Nephron (organoid): Measurements from ENCODE around the gene ALK.

Experiments used
- H3K27ac Mint-ChIP-seq, 3 experiments: 2 replicates each; pipeline ENCODE4 v1.8.0; 2020; ENCODE audit warnings: mixed read lengths in 3 of 3, mild to moderate bottlenecking in 2 of 3, moderate library complexity in 1 of 3
- H3K27me3 Mint-ChIP-seq: 2 replicates; pipeline ENCODE4 v1.8.0; 2021; ENCODE audit warnings: low read depth, mild to moderate bottlenecking, moderate library complexity, mixed read lengths
- H3K36me3 Mint-ChIP-seq: 2 replicates; pipeline ENCODE4 v1.8.0; 2020; ENCODE audit warnings: low read depth, mixed read lengths
- H3K4me1 Mint-ChIP-seq: 2 replicates; pipeline ENCODE4 v1.8.0; 2020; ENCODE audit warnings: mixed read lengths
- H3K4me3 Mint-ChIP-seq, 3 experiments: 2 replicates each; pipeline ENCODE4 v1.8.0; 2020; ENCODE audit warnings: mild to moderate bottlenecking in 3 of 3, mixed read lengths in 3 of 3, moderate library complexity in 2 of 3
- H3K9me3 Mint-ChIP-seq: 2 replicates; pipeline ENCODE4 v1.8.0; 2020; ENCODE audit warnings: mixed read lengths
- TF ChIP-seq, protein P1 (sequence below), 3 experiments: fragments of 200-600 bp; sonication (generic); IDR thresholded peaks; one replicate each; pipeline ENCODE4 v1.5.0; 2021; ENCODE audit warnings: antibody characterized with exemption in 3 of 3; ENCODE audit not compliant: unreplicated experiment in 3 of 3

ALK gene

DNA sequence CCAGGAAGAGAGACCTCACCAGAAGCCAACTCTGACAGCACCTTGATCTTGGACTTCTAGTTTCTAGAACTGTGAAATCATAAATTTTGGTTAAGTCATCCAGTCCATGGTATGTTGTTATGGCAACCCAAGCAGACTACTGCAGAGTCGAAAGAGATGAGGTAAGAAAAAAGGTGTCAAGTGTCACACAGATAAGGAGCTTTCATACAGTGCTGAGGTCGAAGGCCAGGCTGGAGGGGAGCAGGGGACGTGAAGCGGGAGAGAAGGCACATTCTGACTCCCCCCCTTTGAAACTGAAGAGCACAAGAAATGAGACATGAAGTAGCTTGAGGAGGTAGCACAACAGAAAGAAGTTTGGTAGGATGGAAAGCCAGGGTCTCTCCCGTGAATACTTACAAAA lies 110.4 kb downstream of the ALK start:
- no peaks in the 10 kb centered on the region for H3K36me3 Mint-ChIP-seq
- no peak overlapping the region for H3K27ac Mint-ChIP-seq
- TF ChIP-seq, protein P1, sequence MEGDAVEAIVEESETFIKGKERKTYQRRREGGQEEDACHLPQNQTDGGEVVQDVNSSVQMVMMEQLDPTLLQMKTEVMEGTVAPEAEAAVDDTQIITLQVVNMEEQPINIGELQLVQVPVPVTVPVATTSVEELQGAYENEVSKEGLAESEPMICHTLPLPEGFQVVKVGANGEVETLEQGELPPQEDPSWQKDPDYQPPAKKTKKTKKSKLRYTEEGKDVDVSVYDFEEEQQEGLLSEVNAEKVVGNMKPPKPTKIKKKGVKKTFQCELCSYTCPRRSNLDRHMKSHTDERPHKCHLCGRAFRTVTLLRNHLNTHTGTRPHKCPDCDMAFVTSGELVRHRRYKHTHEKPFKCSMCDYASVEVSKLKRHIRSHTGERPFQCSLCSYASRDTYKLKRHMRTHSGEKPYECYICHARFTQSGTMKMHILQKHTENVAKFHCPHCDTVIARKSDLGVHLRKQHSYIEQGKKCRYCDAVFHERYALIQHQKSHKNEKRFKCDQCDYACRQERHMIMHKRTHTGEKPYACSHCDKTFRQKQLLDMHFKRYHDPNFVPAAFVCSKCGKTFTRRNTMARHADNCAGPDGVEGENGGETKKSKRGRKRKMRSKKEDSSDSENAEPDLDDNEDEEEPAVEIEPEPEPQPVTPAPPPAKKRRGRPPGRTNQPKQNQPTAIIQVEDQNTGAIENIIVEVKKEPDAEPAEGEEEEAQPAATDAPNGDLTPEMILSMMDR (IDR thresholded peaks at IDR 0.05; ENCODE audit: unreplicated experiment in 3 of 3): no peak
- peaks cover 5% of the 10 kb centered on the region for H3K4me1 Mint-ChIP-seq
- H3K9me3 Mint-ChIP-seq: no peaks in the 10 kb centered on the region
- peaks cover 4% of the 10 kb centered on the region for H3K27me3 Mint-ChIP-seq
- H3K4me3 Mint-ChIP-seq: no peak overlapping the region

DNA sequence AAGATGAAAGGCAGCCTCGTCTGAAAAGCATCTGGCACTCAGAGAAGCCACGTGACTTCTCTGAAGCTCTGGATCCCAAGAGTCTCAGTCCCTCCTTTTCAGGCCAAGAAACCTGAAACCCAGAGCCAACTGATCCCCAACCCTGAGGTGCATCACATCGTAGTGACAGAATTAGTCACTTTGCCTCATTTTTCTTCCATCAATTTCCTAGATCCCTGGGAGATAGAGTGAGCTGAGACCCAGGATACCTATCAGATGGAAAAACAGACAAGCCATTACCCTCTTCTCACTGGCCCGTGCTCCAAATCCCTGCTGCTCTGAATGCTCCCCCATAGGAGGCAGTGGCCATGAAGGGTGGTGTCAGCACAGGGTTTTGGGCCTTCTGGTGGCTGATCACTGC lies 113.1 kb downstream of the ALK start:
- H3K9me3 Mint-ChIP-seq: no peaks in the 10 kb centered on the region
- H3K4me3 Mint-ChIP-seq: no peak overlapping the region
- H3K4me1 Mint-ChIP-seq: peaks cover 5% of the 10 kb centered on the region
- TF ChIP-seq, protein P1 (IDR thresholded peaks at IDR 0.05; ENCODE audit: unreplicated experiment in 3 of 3): no peak
- peaks cover 4% of the 10 kb centered on the region for H3K27me3 Mint-ChIP-seq
- H3K36me3 Mint-ChIP-seq: no peaks in the 10 kb centered on the region
- no peak overlapping the region for H3K27ac Mint-ChIP-seq

DNA sequence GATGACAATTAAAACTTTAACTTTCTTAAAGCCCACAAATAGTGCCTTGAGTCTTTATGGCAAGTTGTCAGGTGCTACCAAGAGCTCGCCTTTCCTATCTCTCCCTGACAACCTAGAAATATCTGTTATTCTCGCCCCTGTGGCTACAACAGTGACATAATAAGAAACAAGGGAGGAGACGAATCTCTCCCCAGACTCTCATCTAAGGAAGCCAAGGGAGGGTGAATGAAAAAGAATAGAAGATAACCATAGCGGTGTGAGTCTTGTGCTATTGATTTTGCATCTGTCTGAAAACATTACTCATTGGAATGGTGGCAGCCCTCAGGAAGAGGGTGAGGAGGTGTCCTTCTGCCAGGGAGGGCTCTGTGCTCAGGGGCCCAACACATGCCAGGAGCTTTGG lies 114.3 kb downstream of the ALK start:
- Mint-ChIP-seq H3K9me3 (no peaks in the 10 kb centered on the region), H3K27me3 (peaks cover 4% of the 10 kb centered on the region), H3K4me1 (peaks cover 5% of the 10 kb centered on the region), H3K4me3 (no peak overlapping the region), H3K36me3 (no peaks in the 10 kb centered on the region), H3K27ac (no peak overlapping the region)
- TF ChIP-seq, protein P1 (IDR thresholded peaks at IDR 0.05; ENCODE audit: unreplicated experiment in 3 of 3): no peak

DNA sequence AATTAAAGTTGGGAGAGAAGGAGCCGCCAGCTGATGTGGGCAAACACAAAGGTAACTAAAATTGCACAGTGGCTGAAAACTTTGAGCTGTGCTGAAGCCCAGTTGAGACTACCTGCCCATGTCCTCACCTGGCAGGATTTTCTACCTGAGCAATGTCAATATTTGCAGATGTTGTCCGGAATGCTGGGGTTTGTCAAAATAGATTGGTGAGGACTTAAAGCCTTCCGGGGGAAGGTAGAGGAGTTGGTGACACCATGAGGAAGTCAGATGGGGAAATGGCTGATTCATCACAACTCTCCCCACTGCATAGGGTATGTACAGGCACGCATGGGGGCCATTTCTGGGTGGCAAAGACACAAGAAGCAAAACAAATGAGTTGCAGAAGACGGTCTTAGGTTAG lies 114.9 kb downstream of the ALK start:
- H3K27me3 Mint-ChIP-seq: peaks cover 4% of the 10 kb centered on the region
- H3K4me1 Mint-ChIP-seq: peaks cover 5% of the 10 kb centered on the region
- H3K36me3 Mint-ChIP-seq: no peaks in the 10 kb centered on the region
- TF ChIP-seq, protein P1 (IDR thresholded peaks at IDR 0.05; ENCODE audit: unreplicated experiment in 3 of 3): no peak
- H3K27ac Mint-ChIP-seq: no peak overlapping the region
- no peaks in the 10 kb centered on the region for H3K9me3 Mint-ChIP-seq
- H3K4me3 Mint-ChIP-seq: no peak overlapping the region

DNA sequence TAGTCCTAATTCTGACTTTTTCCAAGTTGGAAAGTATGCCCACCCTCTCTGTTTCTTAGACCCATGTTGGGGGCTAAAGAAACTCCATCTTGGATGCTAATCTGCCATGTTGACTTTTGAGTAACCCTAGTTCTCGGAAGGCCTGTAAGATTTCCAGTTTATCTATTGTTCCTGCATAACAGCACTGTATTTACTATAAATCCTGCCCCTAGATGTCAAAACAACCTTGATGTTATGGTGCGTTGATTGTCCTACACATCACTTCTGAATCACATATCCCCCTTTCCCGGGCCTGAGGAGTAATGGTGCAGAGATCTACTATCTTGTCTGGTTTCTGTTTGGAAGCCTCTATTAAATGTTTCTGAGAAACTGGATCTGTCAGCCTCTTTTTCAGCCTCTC lies 116.7 kb downstream of the ALK start:
- TF ChIP-seq, protein P1 (IDR thresholded peaks at IDR 0.05; ENCODE audit: unreplicated experiment in 3 of 3): no peak
- Mint-ChIP-seq H3K4me1 (no peaks in the 10 kb centered on the region), H3K9me3 (no peaks in the 10 kb centered on the region), H3K27me3 (peaks cover 12% of the 10 kb centered on the region), H3K36me3 (no peaks in the 10 kb centered on the region), H3K4me3 (no peak overlapping the region), H3K27ac (no peak overlapping the region)

DNA sequence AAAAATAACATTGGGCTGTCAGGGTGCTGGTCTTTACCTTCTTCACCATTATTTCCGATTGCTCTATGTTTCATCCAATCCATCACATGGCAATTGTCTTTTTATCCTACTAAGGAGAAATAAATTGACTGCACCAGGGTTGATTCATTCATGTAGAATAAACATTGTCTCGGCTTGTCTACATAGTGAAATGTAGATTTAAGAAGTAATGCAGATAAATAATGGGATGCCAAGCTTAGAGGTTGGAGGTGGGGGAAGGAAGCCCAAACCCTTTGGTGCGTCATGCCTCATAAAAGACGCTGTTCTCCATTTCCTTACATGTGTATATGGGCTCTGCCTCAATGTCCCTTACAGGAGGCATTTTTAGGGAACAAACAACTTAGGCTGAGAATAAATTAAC lies 117.8 kb downstream of the ALK start:
- Mint-ChIP-seq H3K4me1 (no peaks in the 10 kb centered on the region), H3K36me3 (no peaks in the 10 kb centered on the region), H3K4me3 (no peak overlapping the region), H3K27ac (no peak overlapping the region), H3K9me3 (no peaks in the 10 kb centered on the region), H3K27me3 (peaks cover 12% of the 10 kb centered on the region)
- TF ChIP-seq, protein P1 (IDR thresholded peaks at IDR 0.05; ENCODE audit: unreplicated experiment in 3 of 3): no peak
